Esophagus muscularis mucosa (tissue), 4 donors: ENCODE measurements around the gene CBLL1. TPM values are rescaled to one million over a fixed set of nuclear protein-coding genes. Genes with fewer than 3 reads are reported as not detected.
A peak's percentile ranks its signal among the peaks of the same experiment; 100 is the strongest.

ENCODE experiments used
- DNase-seq: peaks from one replicate; pipeline ENCODE4 v3.0.0-alpha.2; 2017; ENCODE audit errors: extremely low spot score
- H3K27ac ChIP-seq, 4 donors: fragments of 200-600 bp; sonication (generic); replicated peaks in 1 of 4; 1 replicate in 3 of 4; 2 replicates in 1 of 4; pipeline ENCODE4 v1.5.1; 2016 to 2019; ENCODE audit warnings: mild to moderate bottlenecking in 1 of 4
- H3K27me3 ChIP-seq, 4 donors: fragments of 200-600 bp; sonication (generic); one replicate each; pipeline versions ENCODE4 v1.5.1 to v1.6.0; 2016 to 2019
- H3K36me3 ChIP-seq, 4 donors: fragments of 200-600 bp; sonication (generic); one replicate each; pipeline ENCODE4 v1.5.1; 2016 to 2019
- H3K4me1 ChIP-seq, 4 donors: fragments of 200-600 bp; sonication (generic); one replicate each; pipeline ENCODE4 v1.5.1; 2016 to 2019
- H3K4me3 ChIP-seq, 4 donors: fragments of 200-600 bp; sonication (generic); 1 replicate in 2 of 4; 2 replicates in 2 of 4; pipeline ENCODE4 v1.5.1; 2016 to 2019; ENCODE audit warnings: mild to moderate bottlenecking in 4 of 4, moderate library complexity in 1 of 4
- H3K9me3 ChIP-seq, 4 donors: fragments of 200-600 bp; sonication (generic); 1 replicate in 3 of 4; 2 replicates in 1 of 4; pipeline ENCODE4 v1.5.1; 2016 to 2019
- CTCF ChIP-seq, 3 experiments: fragments of 200-600 bp in 2 of 3; fragments of 450-650 bp in 1 of 3; sonication (generic) in 2 of 3; IDR thresholded peaks; one replicate each; pipeline ENCODE4 v1.5.1; 2017 to 2019; ENCODE audit warnings: antibody characterized with exemption in 3 of 3, mild to moderate bottlenecking in 2 of 3, moderate library complexity in 1 of 3
- EP300 ChIP-seq: sonication (generic); formaldehyde crosslinking; IDR thresholded peaks from one replicate; pipeline ENCODE4 v1.6.1; 2017; ENCODE audit warnings: antibody characterized with exemption
- POLR2A ChIP-seq: fragments of 450-650 bp; IDR thresholded peaks from one replicate; pipeline ENCODE4 v1.6.1; 2017; ENCODE audit warnings: antibody characterized with exemption, moderate library complexity, mild to moderate bottlenecking, low read depth
- POLR2AphosphoS5 ChIP-seq, 2 donors: sonication (generic); formaldehyde crosslinking; IDR thresholded peaks; one replicate each; pipeline ENCODE4 v1.6.1; 2017; ENCODE audit warnings: antibody characterized with exemption in 2 of 2
- WGBS: methylation state at CpG from one replicate; pipeline ENCODE4 v1.1.5; 2018; 5-methylcytosine and 5-hydroxymethylcytosine counted together
- intact Hi-C: fragments of 100-400 bp; cut with DNase I; formaldehyde crosslinking; loops from one replicate; pipeline ENCODE4 v1.15.1; 2023
- total RNA-seq, 4 donors: library from RNA; depleted of rRNA; stranded (reverse); fragments of >200 nt; gene quantifications; one replicate each; pipeline versions ENCODE4 v1.1.0 to v1.2.1, GENCODE V29; 2016

Gene CBLL1
- total RNA-seq, 4 donors from 2014 or later, result 60.1 to 67.3 (median 63.6) TPM

DNA sequence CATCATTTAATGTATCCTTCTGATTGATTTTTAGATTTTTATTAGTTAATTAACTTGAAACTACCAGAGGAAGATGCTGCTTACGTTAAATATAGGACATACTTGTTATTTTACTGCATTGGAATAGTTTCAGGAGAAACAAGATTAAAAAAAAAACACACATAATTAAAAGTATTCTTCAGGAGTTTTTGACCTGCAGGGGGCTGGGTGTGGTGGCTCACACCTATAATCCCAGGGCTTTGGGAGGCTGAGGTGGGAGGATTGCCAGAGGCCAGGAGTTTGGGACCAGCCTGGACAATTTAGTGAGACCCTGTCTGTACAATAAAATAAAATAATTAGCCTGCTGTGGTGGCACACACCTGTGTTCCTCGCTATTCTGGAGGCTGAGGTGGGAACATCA, 10.7 kb downstream of the CBLL1 start:
- peaks cover 0 to 19% (median 4%) of the 10 kb centered on the region in 4 donors for H3K4me1 ChIP-seq
- DNase-seq, result no peak
- intact Hi-C loops, result no loop called here
- H3K27me3 ChIP-seq, result no peaks in the 10 kb centered on the region
- H3K27ac ChIP-seq, result peak overlapping the region in 3 of 4 donors; percentile 1 to 23 (median 12)
- H3K36me3 ChIP-seq, result peaks cover 68 to 100% (median 87%) of the 10 kb centered on the region in 4 donors
- WGBS, result 93% methylated on average over 2 of the region's 2 CpGs
- no peaks in the 10 kb centered on the region for H3K9me3 ChIP-seq
- H3K4me3 ChIP-seq, result no peak overlapping the region
- TF ChIP-seq POLR2AphosphoS5 (IDR thresholded peaks at IDR 0.05), result no peak
- peak in 1 of 3 experiments; percentile 11 for TF ChIP-seq CTCF (IDR thresholded peaks at IDR 0.05)

DNA sequence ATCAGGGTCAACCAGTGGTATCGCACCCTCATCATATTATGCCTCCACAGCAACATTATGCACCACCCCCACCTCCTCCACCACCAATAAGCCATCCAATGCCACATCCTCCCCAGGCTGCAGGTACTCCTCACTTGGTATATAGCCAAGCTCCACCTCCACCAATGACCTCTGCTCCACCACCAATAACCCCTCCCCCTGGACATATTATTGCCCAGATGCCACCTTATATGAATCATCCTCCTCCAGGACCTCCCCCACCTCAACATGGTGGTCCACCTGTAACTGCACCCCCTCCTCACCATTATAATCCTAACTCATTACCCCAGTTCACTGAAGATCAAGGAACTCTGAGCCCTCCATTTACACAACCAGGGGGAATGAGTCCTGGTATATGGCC, 14.7 kb downstream of the CBLL1 start:
- peaks cover 46 to 78% (median 62%) of the 10 kb centered on the region in 4 donors for H3K36me3 ChIP-seq

GRCh38 chr7:107767391-107767790, 23.4 kb downstream of the CBLL1 start:
- no peak for DNase-seq
- no peaks in the 10 kb centered on the region for H3K27me3 ChIP-seq
- H3K27ac ChIP-seq, result no peak overlapping the region
- H3K36me3 ChIP-seq, result no peaks in the 10 kb centered on the region
- no peaks in the 10 kb centered on the region for H3K4me1 ChIP-seq
- TF ChIP-seq EP300 (no peak), POLR2AphosphoS5 (IDR thresholded peaks at IDR 0.05) (no peak), CTCF (IDR thresholded peaks at IDR 0.05) (no peak), POLR2A (no peak)
- WGBS, result 93% methylated on average over 2 of the region's 2 CpGs
- intact Hi-C loops, result no loop called here
- H3K9me3 ChIP-seq, result no peaks in the 10 kb centered on the region
- H3K4me3 ChIP-seq, result no peak overlapping the region

More for the DNA sequence above, 14.7 kb downstream of the CBLL1 start:
- Histone ChIP-seq H3K27me3 (no peaks in the 10 kb centered on the region), H3K4me3 (no peak overlapping the region), H3K27ac (no peak overlapping the region), H3K9me3 (no peaks in the 10 kb centered on the region), H3K4me1 (peaks cover 0 to 15% (median 3%) of the 10 kb centered on the region in 4 donors)
- no peak for DNase-seq
- intact Hi-C loops, result no loop called here
- 100% methylated on average over 1 of the region's 1 CpG for WGBS
- no peak for TF ChIP-seq EP300
- TF ChIP-seq POLR2AphosphoS5 (IDR thresholded peaks at IDR 0.05), result peak in 1 of 2 donors; percentile 20

DNA sequence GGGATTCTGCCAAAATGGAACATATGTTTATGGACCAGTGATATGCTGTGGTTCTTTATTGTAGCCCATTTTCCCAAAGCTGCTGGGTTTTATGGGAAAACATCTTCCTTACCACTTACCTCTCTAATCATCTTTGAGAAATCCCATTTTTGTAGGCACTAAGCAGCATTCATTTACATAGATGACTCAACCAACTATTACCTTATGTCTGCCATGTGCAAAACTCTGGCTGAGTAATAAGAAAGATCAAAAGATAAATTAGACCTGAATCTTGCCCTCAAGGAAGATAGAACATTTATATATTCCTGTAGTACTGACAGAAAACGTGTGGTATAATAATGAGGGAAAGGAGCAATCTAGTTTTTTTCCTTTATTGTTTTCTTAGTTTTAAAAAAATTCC, 24.3 kb downstream of the CBLL1 start:
- WGBS, result 69% methylated on average over 1 of the region's 1 CpG

GRCh38 chr7:107773027-107773426, 29.1 kb downstream of the CBLL1 start:
- no peak overlapping the region for H3K27ac ChIP-seq
- H3K9me3 ChIP-seq, result no peaks in the 10 kb centered on the region
- no peak for TF ChIP-seq POLR2AphosphoS5 (IDR thresholded peaks at IDR 0.05)
- TF ChIP-seq POLR2A, result no peak
- no peak for TF ChIP-seq CTCF (IDR thresholded peaks at IDR 0.05)
- no peak for TF ChIP-seq EP300
- intact Hi-C loops, result no loop called here
- H3K36me3 ChIP-seq, result no peaks in the 10 kb centered on the region
- no peaks in the 10 kb centered on the region for H3K4me1 ChIP-seq
- no peaks in the 10 kb centered on the region for H3K27me3 ChIP-seq
- no peak overlapping the region for H3K4me3 ChIP-seq
- 53% methylated on average over 2 of the region's 2 CpGs for WGBS
- no peak for DNase-seq

More for the DNA sequence above, 24.3 kb downstream of the CBLL1 start:
- H3K9me3 ChIP-seq, result no peaks in the 10 kb centered on the region
- TF ChIP-seq POLR2A (no peak), POLR2AphosphoS5 (IDR thresholded peaks at IDR 0.05) (no peak), CTCF (IDR thresholded peaks at IDR 0.05) (no peak), EP300 (no peak)
- no peaks in the 10 kb centered on the region for H3K4me1 ChIP-seq
- H3K27ac ChIP-seq, result no peak overlapping the region
- intact Hi-C loops, result no loop called here
- H3K36me3 ChIP-seq, result no peaks in the 10 kb centered on the region
- H3K27me3 ChIP-seq, result no peaks in the 10 kb centered on the region
- H3K4me3 ChIP-seq, result no peak overlapping the region
- DNase-seq, result no peak
